Activated CD8-positive, alpha-beta T cell treated with anti-CD3 and anti-CD28 coated beads, Interleukin-2, amount 10 ng/mL, durations not matched to agents 7 days and 5 days (primary cell): ENCODE data around the gene RNU7-1. TPM values are rescaled to one million over a fixed set of nuclear protein-coding genes. Genes with fewer than 3 reads are reported as not detected.

ENCODE experiments used
- ATAC-seq: fragments of 150-1000 bp; cut with Tn5 transposase; one replicate; pipeline ENCODE4 v1.10.0; 2021; ENCODE audit warnings: moderate library complexity
- CTCF ChIA-PET: fragments of 350-600 bp; sonication (Branson Sonifier 250); formaldehyde crosslinking; loops from one replicate; lab custom pipeline; 2021; ENCODE audit warnings: antibody characterized with exemption; lab: Charles Lee
- POLR2A ChIA-PET: fragments of 350-600 bp; sonication (Branson Sonifier 250); formaldehyde crosslinking; loops from one replicate; lab custom pipeline; 2021; ENCODE audit warnings: antibody characterized with exemption; lab: Charles Lee
- DNase-seq: peaks from one replicate; pipeline ENCODE4 v3.0.0-alpha.2; 2020
- H3K27ac Mint-ChIP-seq: one replicate; pipeline ENCODE4 v1.8.0; 2021; ENCODE audit warnings: mild to moderate bottlenecking, mixed read lengths
- H3K27me3 Mint-ChIP-seq: one replicate; pipeline ENCODE4 v1.8.0; 2021; ENCODE audit warnings: low read depth, mixed read lengths
- H3K36me3 Mint-ChIP-seq: one replicate; pipeline ENCODE4 v1.8.0; 2021; ENCODE audit warnings: low read depth, mixed read lengths
- H3K4me1 Mint-ChIP-seq: one replicate; pipeline ENCODE4 v1.8.0; 2021; ENCODE audit warnings: low read depth, mixed read lengths
- H3K4me3 Mint-ChIP-seq: one replicate; pipeline ENCODE4 v1.8.0; 2021; ENCODE audit warnings: mild to moderate bottlenecking, mixed read lengths
- H3K9me3 Mint-ChIP-seq: one replicate; pipeline ENCODE4 v1.8.0; 2022; ENCODE audit warnings: mixed read lengths; ENCODE audit not compliant: insufficient read depth
- total RNA-seq, 2 experiments: library from RNA; stranded (reverse); gene quantifications; one replicate each; pipeline ENCODE4 v1.2.3, GENCODE V29; 2021

RNU7-1 gene
- total RNA-seq, 2 experiments from 2014 or later = not detected

DNA sequence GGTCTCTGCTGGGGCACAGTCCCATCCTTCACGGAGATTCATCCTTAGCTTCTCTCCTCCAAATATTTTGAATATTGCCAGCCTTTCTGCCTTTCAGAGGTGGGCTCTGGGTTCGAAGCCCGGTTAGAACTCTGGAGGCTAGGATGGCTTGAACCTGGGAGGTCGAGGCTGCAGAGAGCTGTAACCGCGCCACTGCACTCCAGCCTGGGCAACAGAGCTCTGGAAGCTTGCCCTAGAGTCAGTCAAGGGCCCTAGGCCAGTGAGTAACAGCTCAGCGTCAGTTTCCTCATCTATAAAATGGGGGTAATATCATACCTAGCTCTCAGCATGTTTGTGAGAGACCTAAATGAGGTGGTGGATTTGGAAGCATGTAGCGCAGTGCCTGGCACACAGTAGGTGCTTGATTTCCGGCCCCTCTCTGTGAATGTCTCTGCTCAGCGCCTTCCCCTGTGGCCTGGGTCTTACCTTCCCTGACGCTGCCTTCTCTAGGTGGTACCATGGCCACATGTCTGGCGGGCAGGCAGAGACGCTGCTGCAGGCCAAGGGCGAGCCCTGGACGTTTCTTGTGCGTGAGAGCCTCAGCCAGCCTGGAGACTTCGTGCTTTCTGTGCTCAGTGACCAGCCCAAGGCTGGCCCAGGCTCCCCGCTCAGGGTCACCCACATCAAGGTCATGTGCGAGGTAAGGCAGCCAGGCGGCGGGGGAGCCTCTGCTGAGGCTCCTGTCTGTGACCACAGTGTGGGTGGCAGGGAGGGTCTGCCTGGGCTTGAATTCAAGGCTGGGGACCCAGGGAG, 10.9 kb downstream of the RNU7-1 start:
- ChIA-PET POLR2A (interaction anchor here (1.0 to 20.8 kb wide), 4 partner anchors 3 to 141 kb away, joined by 3 to 1099 read pairs (median 552); partner anchors contain the start of genes C12orf57, PTPN6 and RNU7-1), CTCF (interaction anchor here (0.7 to 13.3 kb wide), 5 partner anchors 9 to 82 kb away, joined by 3 to 742 read pairs (median 3); partner anchors contain the start of genes C12orf57, PTPN6, RNU7-1 and SPSB2)
- peak; percentile 37 for DNase-seq
- H3K9me3 Mint-ChIP-seq = no peaks in the 10 kb centered on the region
- ATAC-seq = no peak
- peak overlapping the region; percentile 98 for H3K27ac Mint-ChIP-seq
- peaks cover 71% of the 10 kb centered on the region for H3K4me1 Mint-ChIP-seq
- H3K36me3 Mint-ChIP-seq = peaks cover 84% of the 10 kb centered on the region
- H3K4me3 Mint-ChIP-seq = peak overlapping the region; percentile 99
- H3K27me3 Mint-ChIP-seq = no peaks in the 10 kb centered on the region

DNA sequence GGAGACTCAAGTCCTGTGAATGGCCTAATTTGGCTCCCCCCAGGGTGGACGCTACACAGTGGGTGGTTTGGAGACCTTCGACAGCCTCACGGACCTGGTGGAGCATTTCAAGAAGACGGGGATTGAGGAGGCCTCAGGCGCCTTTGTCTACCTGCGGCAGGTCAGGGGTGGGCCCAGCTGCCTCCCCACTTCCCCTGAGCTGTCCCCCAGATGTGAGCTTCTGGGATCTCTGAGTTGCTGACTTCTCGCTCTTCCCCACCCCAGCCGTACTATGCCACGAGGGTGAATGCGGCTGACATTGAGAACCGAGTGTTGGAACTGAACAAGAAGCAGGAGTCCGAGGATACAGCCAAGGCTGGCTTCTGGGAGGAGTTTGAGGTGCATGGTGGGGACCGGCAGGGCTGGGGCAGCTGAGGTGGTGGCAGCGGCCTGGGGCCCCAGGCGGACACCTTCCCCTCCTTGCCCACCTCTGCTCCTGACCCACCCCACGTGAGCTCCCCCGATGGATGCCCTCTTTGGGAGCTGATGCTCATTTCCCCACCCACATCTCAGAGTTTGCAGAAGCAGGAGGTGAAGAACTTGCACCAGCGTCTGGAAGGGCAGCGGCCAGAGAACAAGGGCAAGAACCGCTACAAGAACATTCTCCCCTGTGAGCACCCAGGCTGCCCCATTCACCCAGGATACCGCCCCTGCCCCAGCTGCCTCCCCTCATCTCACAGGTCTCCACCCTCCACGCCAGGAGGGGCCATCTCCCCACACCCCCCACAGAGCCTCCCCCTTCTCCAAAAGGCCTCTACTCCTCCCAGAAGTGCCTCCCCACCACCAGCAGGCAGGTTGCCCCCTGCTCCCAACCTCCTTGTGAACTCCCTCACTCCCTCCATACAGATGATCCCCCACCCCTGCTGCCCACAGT, 11.7 kb downstream of the RNU7-1 start:
- H3K4me1 Mint-ChIP-seq = peaks cover 72% of the 10 kb centered on the region
- peak overlapping the region; percentile 99 for H3K4me3 Mint-ChIP-seq
- DNase-seq = no peak
- peak overlapping the region; percentile 98 for H3K27ac Mint-ChIP-seq
- H3K9me3 Mint-ChIP-seq = no peaks in the 10 kb centered on the region
- H3K27me3 Mint-ChIP-seq = no peaks in the 10 kb centered on the region
- H3K36me3 Mint-ChIP-seq = peaks cover 92% of the 10 kb centered on the region
- no peak for ATAC-seq
- ChIA-PET CTCF (interaction anchor here (0.9 to 13.3 kb wide), 4 partner anchors 9 to 83 kb away, joined by 3 to 742 read pairs (median 4); partner anchors contain the start of genes C12orf57, PTPN6, RNU7-1 and SPSB2), POLR2A (interaction anchor here (1.0 to 20.8 kb wide), 4 partner anchors 2 to 140 kb away, joined by 3 to 1099 read pairs (median 552); partner anchors contain the start of genes C12orf57, PTPN6 and RNU7-1)

DNA sequence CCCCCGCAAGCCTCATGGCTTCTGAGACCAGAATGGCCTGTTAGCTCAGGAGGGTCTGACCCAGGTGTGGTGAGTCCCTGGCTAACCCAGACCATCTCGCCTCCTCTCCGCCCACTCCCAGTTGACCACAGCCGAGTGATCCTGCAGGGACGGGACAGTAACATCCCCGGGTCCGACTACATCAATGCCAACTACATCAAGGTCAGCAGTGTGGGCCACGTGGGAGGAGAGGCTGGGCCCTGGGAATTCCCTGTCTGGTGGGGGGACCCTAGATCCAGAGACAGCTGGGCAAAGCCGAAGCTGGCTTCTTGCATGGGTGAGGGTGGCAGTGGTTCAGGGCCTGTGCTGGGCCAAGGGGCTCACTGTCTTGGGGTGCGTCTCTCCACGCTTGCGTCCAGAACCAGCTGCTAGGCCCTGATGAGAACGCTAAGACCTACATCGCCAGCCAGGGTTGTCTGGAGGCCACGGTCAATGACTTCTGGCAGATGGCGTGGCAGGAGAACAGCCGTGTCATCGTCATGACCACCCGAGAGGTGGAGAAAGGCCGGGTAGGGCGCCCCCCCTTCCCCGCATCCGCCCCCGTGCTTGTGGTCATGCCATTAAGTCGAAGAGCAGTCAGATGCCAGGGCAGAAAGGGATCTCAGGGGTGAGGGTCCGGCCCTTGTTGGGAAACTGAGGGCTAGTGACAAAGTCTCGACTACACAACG, 12.6 kb downstream of the RNU7-1 start:
- Mint-ChIP-seq H3K4me1 (peaks cover 75% of the 10 kb centered on the region), H3K9me3 (no peaks in the 10 kb centered on the region), H3K4me3 (peak overlapping the region; percentile 99), H3K27ac (peak overlapping the region; percentile 98), H3K27me3 (no peaks in the 10 kb centered on the region), H3K36me3 (peaks cover 98% of the 10 kb centered on the region)
- DNase-seq = peak; percentile 50
- ATAC-seq = no peak
- ChIA-PET POLR2A (interaction anchor here (18.7 to 20.8 kb wide), 2 partner anchors 2 to 11 kb away, joined by 1099 read pairs; partner anchors contain the start of genes C12orf57, PTPN6 and RNU7-1), CTCF (interaction anchor here (1.4 to 13.3 kb wide), 4 partner anchors 9 to 87 kb away, joined by 5 to 742 read pairs (median 11); partner anchors contain the start of genes C12orf57, PTPN6, RNU7-1 and SPSB2)

DNA sequence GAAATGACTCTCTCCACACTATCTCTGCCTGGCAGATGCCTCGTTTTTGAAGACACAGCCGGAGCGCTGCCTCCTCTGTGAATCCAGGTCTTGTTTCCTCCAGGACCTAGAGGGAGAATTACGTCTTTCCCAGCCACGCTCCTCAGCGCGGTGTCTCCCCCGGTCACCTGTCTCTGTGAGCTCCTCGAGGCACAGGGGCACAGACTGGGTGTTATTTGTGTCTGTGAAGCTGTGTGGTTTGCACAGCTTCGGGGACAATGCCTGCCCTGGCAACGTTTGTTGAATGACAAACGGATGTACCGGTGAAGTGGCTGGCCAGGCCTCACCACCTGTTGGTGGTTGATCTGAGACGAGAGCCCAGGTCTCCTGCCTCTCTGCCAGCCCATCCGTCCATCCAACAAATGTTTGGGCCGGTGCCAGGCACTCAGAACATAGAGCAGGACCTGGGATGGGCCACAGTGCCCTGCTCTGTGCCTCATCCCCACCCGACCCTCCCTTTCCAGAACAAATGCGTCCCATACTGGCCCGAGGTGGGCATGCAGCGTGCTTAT, 13.6 kb downstream of the RNU7-1 start:
- no peaks in the 10 kb centered on the region for H3K9me3 Mint-ChIP-seq
- H3K4me1 Mint-ChIP-seq = peaks cover 86% of the 10 kb centered on the region
- POLR2A ChIA-PET = interaction anchor here (1.7 to 18.7 kb wide), 4 partner anchors 12 to 89 kb away, joined by 4 to 1099 read pairs (median 14); partner anchors contain the start of genes C12orf57, PTPN6 and RNU7-1
- H3K27ac Mint-ChIP-seq = peak overlapping the region; percentile 98
- ATAC-seq = no peak
- no peaks in the 10 kb centered on the region for H3K27me3 Mint-ChIP-seq
- peaks cover 99% of the 10 kb centered on the region for H3K36me3 Mint-ChIP-seq
- CTCF ChIA-PET = interaction anchor here (0.8 to 13.3 kb wide), 6 partner anchors 8 to 151 kb away, joined by 3 to 742 read pairs (median 6); partner anchors contain the start of genes C12orf57, PTPN6, RNU7-1 and SPSB2
- DNase-seq = peak; percentile 61
- peak overlapping the region; percentile 99 for H3K4me3 Mint-ChIP-seq

DNA sequence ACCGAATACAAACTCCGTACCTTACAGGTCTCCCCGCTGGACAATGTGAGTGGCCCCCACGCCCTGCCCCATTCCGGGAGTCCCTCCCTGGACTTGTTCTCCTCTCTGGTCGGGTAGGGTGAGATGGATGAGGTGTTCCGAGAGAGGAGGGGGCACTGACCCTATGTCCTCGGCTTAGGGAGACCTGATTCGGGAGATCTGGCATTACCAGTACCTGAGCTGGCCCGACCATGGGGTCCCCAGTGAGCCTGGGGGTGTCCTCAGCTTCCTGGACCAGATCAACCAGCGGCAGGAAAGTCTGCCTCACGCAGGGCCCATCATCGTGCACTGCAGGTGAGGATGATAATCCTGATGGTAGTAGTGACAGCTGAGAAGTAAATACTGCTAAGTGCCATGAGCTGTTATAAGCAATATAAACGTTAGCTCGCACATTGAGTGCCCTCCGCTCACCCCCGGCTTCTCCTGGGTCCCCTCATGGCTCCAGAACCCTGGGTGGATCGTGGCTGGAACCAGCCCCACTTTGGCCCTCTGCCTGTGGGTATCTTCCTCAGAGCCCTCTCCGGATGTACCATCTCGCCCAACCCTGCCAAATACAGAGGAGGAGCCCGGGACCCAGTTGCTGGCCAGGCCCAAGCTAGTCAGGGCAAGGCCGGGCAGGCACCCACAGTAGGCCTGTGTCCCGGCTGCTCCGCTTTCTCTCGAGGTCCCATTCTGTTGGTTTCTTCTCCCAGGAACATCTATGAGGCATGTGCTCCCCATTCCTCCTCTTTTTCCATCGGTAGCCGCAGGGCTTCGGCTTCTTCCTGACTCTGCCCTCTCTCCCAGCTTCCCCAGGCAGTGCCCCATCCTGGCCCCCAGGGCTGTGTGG, 14.4 kb downstream of the RNU7-1 start:
- DNase-seq = no peak
- Mint-ChIP-seq H3K9me3 (no peaks in the 10 kb centered on the region), H3K27me3 (no peaks in the 10 kb centered on the region), H3K4me1 (peaks cover 92% of the 10 kb centered on the region), H3K27ac (peak overlapping the region; percentile 98), H3K4me3 (peak overlapping the region; percentile 99), H3K36me3 (peaks cover 91% of the 10 kb centered on the region)
- POLR2A ChIA-PET = interaction anchor here (0.9 to 18.7 kb wide), 6 partner anchors 11 to 150 kb away, joined by 3 to 1099 read pairs (median 8); partner anchors contain the start of genes C12orf57, CDCA3, PTPN6 and RNU7-1
- CTCF ChIA-PET = interaction anchor here (0.7 to 13.3 kb wide), 8 partner anchors 8 to 155 kb away, joined by 3 to 742 read pairs (median 6); partner anchors contain the start of genes C12orf57, PTPN6, RNU7-1 and SPSB2
- ATAC-seq = no peak

DNA sequence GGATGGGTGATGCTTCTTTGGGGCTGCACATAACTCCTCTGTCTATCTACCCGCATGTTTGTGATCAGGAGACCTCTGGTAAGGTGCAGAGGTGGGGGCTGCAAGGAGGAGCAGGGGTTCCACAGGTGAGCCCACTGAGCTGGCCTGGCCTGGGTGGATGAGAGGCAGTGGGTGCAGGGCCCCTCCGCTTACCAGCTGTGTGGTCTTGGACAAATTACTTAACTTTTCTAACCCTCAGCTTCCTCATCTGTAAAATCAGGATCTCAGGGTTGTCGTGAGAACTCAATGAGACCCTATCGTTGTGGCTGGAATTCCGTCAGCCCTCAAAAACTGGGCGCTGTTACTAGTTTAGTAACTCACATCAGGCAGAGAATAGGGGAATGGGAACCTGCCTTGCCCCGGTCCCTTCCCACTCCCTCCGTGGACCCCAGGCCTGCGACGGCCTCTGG, 15.0 kb downstream of the RNU7-1 start:
- H3K4me3 Mint-ChIP-seq = peak overlapping the region; percentile 99
- peaks cover 85% of the 10 kb centered on the region for H3K36me3 Mint-ChIP-seq
- H3K27me3 Mint-ChIP-seq = no peaks in the 10 kb centered on the region
- H3K4me1 Mint-ChIP-seq = peaks cover 92% of the 10 kb centered on the region
- no peak for DNase-seq
- ATAC-seq = no peak
- ChIA-PET POLR2A (interaction anchor here (0.6 to 18.7 kb wide), 8 partner anchors 10 to 327 kb away, joined by 3 to 1099 read pairs (median 6); partner anchors contain the start of genes C12orf57, CDCA3, PTPN6 and RNU7-1), CTCF (interaction anchor here (0.7 to 13.3 kb wide), 7 partner anchors 10 to 154 kb away, joined by 3 to 742 read pairs (median 7); partner anchors contain the start of genes C12orf57, PTPN6, RNU7-1 and SPSB2)
- peak overlapping the region; percentile 98 for H3K27ac Mint-ChIP-seq
- no peaks in the 10 kb centered on the region for H3K9me3 Mint-ChIP-seq

DNA sequence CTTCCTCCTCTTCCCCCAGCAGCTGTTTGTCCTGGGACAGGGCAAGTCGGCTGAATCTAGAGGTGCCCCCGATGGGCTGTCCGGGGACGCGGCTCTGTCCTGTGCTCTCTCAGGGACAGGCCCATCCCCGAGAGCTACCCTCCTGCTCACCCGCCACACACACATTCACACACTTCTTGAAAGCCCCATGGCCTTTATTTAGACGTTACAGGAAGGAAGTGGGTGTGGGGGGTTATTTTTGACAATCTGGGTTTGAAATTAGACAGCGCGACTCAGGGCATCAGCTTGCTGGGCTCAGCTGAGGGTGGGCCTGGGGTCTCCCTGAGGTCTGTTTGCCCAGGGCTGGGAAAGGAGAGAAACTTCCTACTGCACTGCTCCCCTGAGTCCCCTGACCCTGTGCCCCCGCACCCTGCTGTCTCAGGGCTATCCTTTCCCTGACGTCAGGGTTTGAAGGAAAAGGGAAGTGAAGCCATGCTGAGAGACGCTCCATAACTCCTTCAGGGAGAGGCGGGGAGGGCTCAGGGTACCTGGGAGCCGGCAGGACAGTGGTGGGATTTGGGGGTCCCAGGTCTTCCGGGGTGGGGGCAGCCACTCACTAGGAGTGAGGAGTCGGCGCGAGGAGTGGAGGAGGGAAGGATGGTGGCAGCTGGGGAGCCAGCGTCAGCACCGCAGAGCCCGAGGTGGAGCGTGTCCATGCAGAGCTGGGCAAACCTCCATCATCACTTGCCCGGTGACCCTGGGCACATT, 15.6 kb downstream of the RNU7-1 start:
- peak; percentile 84 for DNase-seq
- Mint-ChIP-seq H3K27me3 (no peaks in the 10 kb centered on the region), H3K27ac (peak overlapping the region; percentile 98), H3K9me3 (no peaks in the 10 kb centered on the region), H3K4me1 (peaks cover 89% of the 10 kb centered on the region), H3K4me3 (peak overlapping the region; percentile 99), H3K36me3 (peaks cover 79% of the 10 kb centered on the region)
- ATAC-seq = peak; percentile 60
- POLR2A ChIA-PET = interaction anchor here (0.6 to 18.7 kb wide), 9 partner anchors 10 to 328 kb away, joined by 3 to 1099 read pairs (median 7); partner anchors contain the start of genes C12orf57, CDCA3, PTPN6 and RNU7-1
- CTCF ChIA-PET = interaction anchor here (1.0 to 13.3 kb wide), 6 partner anchors 9 to 154 kb away, joined by 3 to 742 read pairs (median 10); partner anchors contain the start of genes C12orf57, PTPN6, RNU7-1 and SPSB2

DNA sequence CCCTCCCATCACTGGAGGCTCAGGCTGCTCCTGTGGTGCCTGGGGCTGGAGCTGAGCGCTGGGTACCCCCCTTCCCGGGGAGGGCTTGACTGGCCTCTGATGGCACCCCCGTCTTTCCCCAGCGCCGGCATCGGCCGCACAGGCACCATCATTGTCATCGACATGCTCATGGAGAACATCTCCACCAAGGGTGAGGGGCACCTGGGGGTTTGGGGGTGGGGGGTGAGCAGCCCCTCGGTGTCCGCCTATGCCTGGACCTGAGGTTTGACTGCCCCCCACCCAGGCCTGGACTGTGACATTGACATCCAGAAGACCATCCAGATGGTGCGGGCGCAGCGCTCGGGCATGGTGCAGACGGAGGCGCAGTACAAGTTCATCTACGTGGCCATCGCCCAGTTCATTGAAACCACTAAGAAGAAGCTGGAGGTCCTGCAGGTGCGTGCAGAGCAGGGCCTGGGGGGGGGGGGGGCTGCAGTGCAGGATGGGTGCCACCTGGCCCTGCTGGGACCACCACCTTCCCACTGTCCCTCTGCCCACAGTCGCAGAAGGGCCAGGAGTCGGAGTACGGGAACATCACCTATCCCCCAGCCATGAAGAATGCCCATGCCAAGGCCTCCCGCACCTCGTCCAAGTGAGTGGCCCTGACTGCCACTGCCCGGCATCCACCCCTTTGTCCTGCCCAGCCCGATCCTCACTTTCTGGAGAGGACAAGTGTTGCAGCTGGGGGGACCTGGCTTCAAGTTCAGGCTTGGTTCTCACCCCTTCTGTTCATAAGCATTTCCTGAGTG, 16.4 kb downstream of the RNU7-1 start:
- CTCF ChIA-PET = interaction anchor here (0.8 to 13.3 kb wide), 9 partner anchors 9 to 133 kb away, joined by 3 to 742 read pairs (median 8); partner anchors contain the start of genes C12orf57, C1R, PTPN6 and RNU7-1
- POLR2A ChIA-PET = interaction anchor here (0.9 to 18.7 kb wide), 9 partner anchors 9 to 149 kb away, joined by 3 to 1099 read pairs (median 8); partner anchors contain the start of genes C12orf57, C1RL, CDCA3 and ENO2
- Mint-ChIP-seq H3K27me3 (no peaks in the 10 kb centered on the region), H3K9me3 (no peaks in the 10 kb centered on the region), H3K36me3 (peaks cover 73% of the 10 kb centered on the region), H3K27ac (peak overlapping the region; percentile 98), H3K4me3 (peak overlapping the region; percentile 99), H3K4me1 (peaks cover 89% of the 10 kb centered on the region)
- no peak for DNase-seq
- no peak for ATAC-seq
